GM12891 (cell line): ENCODE data around the gene GIGYF2.

ENCODE experiments used
- POLR2A ChIP-seq: IDR thresholded peaks from 2 replicates; pipeline ENCODE4 v1.6.1; 2011; ENCODE audit warnings: low read depth, low read length, control low read depth
- POLR2AphosphoS5 ChIP-seq: IDR thresholded peaks from 2 replicates; pipeline ENCODE4 v1.6.1; 2011; ENCODE audit warnings: low read depth, low read length, control low read depth

DNA sequence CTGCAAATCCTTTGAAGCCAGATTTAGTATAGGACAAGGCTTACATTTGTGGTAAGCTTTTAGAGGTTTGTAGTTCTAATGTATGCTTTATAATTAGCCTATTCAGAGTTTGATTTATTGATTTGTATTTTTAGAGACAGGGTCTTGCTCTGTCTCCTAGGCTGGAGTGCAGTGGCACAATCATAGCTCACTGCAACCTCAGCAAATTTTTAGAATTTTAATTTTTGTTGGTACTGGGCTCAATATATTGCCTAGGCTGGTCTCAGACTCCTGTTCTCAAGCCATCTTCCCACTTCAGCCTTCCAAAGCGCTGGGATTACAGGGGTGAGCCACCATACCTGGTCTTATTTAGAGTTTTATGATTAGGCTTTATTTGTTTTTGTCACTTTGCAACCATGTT, 74.7 kb downstream of the GIGYF2 start:
- TF ChIP-seq POLR2A: no peak
- no peak for TF ChIP-seq POLR2AphosphoS5
